Tibial artery (tissue), 4 donors: ENCODE results near the gene FAM13A.

Experiments used
- DNase-seq, 2 donors: peaks; one replicate each; pipeline ENCODE4 v3.0.0-alpha.2; 2019
- H3K27ac ChIP-seq, 2 donors: fragments of 200-600 bp; sonication (generic) in 1 of 2; 1 replicate in 1 of 2; 2 replicates in 1 of 2; pipeline ENCODE4 v1.5.1; 2018 to 2019; ENCODE audit warnings: mild to moderate bottlenecking in 1 of 2
- H3K27me3 ChIP-seq, 2 donors: fragments of 200-600 bp; sonication (generic) in 1 of 2; one replicate each; pipeline versions ENCODE4 v1.5.1 to v1.6.0; 2016 to 2019
- H3K36me3 ChIP-seq, 3 donors: fragments of 200-600 bp; sonication (generic) in 2 of 3; one replicate each; pipeline ENCODE4 v1.5.1; 2016 to 2019; ENCODE audit warnings: mild to moderate bottlenecking in 2 of 3
- H3K4me1 ChIP-seq, 4 donors: fragments of 200-600 bp; sonication (generic) in 2 of 4; 1 replicate in 3 of 4; 2 replicates in 1 of 4; pipeline ENCODE4 v1.5.1; 2016 to 2019
- H3K4me3 ChIP-seq, 2 donors: fragments of 200-600 bp; sonication (generic) in 1 of 2; 1 replicate in 1 of 2; 2 replicates in 1 of 2; pipeline ENCODE4 v1.5.1; 2018 to 2019; ENCODE audit warnings: mild to moderate bottlenecking in 2 of 2
- H3K9me3 ChIP-seq, 3 donors: fragments of 200-600 bp; sonication (generic) in 1 of 3; one replicate each; pipeline ENCODE4 v1.5.1; 2016 to 2019
- intact Hi-C: fragments of 100-400 bp; cut with DNase I; formaldehyde crosslinking; loops from one replicate; pipeline ENCODE4 v1.15.0; 2023; ENCODE audit warnings: low total_unique reads
- TF ChIP-seq, protein P1 (sequence below), 2 experiments: fragments of 200-600 bp in 1 of 2; fragments of 450-650 bp in 1 of 2; IDR thresholded peaks; one replicate each; pipeline ENCODE4 v1.5.1; 2017 to 2019; ENCODE audit warnings: antibody characterized with exemption in 2 of 2, mild to moderate bottlenecking in 1 of 2, moderate library complexity in 1 of 2

Gene FAM13A

DNA sequence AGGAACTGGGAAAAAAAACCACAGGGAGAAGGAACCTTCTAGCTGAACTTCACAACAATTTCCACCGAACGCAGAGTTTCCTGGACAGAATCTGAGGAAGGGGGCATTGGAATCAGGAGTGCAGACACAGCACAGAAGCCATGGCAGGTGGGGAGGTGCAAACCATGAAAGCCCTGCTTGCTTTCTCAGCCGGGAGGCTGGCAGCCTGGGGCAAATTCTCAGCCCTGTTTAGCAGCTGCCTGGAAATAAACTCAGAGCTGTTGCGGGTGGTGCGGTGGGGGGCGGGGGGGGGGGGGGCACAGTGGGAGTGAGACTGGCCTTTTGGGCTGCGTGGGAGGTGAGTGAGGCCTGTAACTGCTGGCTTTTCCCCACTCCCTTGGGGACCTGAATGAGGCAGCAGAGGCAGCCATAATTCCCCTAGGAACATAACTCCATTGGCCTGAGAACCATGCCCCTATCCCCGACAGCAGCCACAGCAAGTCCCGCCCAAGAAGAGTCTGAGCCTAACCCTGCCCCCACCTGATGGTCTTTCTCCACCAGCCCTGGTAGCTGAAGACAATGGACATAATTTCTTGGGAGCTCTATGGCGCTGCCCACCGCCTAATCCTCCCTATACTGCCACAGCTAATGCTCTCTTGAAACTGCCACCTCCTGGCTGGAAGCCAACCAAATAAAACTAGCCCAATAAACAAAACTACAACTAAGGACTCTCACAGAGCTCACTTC lies 176.3 kb downstream of the FAM13A start:
- TF ChIP-seq, protein P1, sequence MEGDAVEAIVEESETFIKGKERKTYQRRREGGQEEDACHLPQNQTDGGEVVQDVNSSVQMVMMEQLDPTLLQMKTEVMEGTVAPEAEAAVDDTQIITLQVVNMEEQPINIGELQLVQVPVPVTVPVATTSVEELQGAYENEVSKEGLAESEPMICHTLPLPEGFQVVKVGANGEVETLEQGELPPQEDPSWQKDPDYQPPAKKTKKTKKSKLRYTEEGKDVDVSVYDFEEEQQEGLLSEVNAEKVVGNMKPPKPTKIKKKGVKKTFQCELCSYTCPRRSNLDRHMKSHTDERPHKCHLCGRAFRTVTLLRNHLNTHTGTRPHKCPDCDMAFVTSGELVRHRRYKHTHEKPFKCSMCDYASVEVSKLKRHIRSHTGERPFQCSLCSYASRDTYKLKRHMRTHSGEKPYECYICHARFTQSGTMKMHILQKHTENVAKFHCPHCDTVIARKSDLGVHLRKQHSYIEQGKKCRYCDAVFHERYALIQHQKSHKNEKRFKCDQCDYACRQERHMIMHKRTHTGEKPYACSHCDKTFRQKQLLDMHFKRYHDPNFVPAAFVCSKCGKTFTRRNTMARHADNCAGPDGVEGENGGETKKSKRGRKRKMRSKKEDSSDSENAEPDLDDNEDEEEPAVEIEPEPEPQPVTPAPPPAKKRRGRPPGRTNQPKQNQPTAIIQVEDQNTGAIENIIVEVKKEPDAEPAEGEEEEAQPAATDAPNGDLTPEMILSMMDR (IDR thresholded peaks at IDR 0.05), result no peak
- H3K9me3 ChIP-seq, result no peaks in the 10 kb centered on the region
- intact Hi-C loops, result no loop called here
- H3K36me3 ChIP-seq, result no peaks in the 10 kb centered on the region
- H3K27me3 ChIP-seq, result no peaks in the 10 kb centered on the region
- no peak for DNase-seq
- no peak overlapping the region for H3K27ac ChIP-seq
- H3K4me1 ChIP-seq, result peaks cover 0 to 15% (median 2%) of the 10 kb centered on the region in 4 donors
- no peak overlapping the region for H3K4me3 ChIP-seq

GRCh38 chr4:88879991-88880390 lies 177.0 kb downstream of the FAM13A start:
- Histone ChIP-seq H3K27me3 (no peaks in the 10 kb centered on the region), H3K4me1 (peaks cover 0 to 15% (median 2%) of the 10 kb centered on the region in 4 donors), H3K36me3 (no peaks in the 10 kb centered on the region), H3K4me3 (no peak overlapping the region), H3K9me3 (no peaks in the 10 kb centered on the region), H3K27ac (no peak overlapping the region)
- TF ChIP-seq, protein P1 (IDR thresholded peaks at IDR 0.05), result no peak
- no peak for DNase-seq
- intact Hi-C loops, result loop anchor here (5.0 kb wide), 1 partner anchor 1888 kb away; no protein-coding TSS in a partner anchor

- H3K9me3 ChIP-seq, result no peaks in the 10 kb centered on the region
- H3K36me3 ChIP-seq, result no peaks in the 10 kb centered on the region
- H3K4me1 ChIP-seq, result peaks cover 0 to 15% (median 2%) of the 10 kb centered on the region in 4 donors
- H3K4me3 ChIP-seq, result no peak overlapping the region
- no peaks in the 10 kb centered on the region for H3K27me3 ChIP-seq
- no peak for DNase-seq
- intact Hi-C loops, result loop anchor here (5.0 kb wide), 1 partner anchor 1886 kb away; no protein-coding TSS in a partner anchor
- TF ChIP-seq, protein P1 (IDR thresholded peaks at IDR 0.05), result no peak
- H3K27ac ChIP-seq, result no peak overlapping the region
These were observed 178.3 kb downstream of the FAM13A start for GRCh38 chr4:88878642-88879041.

DNA sequence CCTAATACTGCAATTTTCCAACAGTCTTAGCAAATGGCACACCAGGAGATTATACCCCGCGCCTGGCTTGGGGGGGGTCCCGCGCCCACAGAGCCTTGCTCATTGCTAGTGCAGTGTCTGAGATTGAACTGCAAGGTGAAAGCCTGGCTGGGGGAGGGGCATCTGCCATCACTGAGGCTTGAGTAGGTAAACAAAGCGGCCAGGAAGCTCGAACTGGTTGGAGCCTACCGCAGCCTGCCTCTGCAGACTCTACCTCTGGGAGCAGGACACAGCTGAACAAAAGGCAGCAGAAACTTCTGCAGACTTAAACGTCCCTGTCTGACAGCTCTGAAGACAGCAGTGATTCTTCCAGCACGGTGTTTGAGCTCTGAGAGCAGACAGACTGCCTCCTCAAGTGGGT lies 186.6 kb downstream of the FAM13A start:
- H3K4me1 ChIP-seq, result no peaks in the 10 kb centered on the region
- H3K36me3 ChIP-seq, result no peaks in the 10 kb centered on the region
- no peaks in the 10 kb centered on the region for H3K27me3 ChIP-seq
- intact Hi-C loops, result no loop called here
- TF ChIP-seq, protein P1 (IDR thresholded peaks at IDR 0.05), result no peak
- no peak for DNase-seq
- no peaks in the 10 kb centered on the region for H3K9me3 ChIP-seq
- no peak overlapping the region for H3K4me3 ChIP-seq
- H3K27ac ChIP-seq, result no peak overlapping the region

- DNase-seq, result no peak
- H3K9me3 ChIP-seq, result no peaks in the 10 kb centered on the region
- no peaks in the 10 kb centered on the region for H3K27me3 ChIP-seq
- intact Hi-C loops, result no loop called here
- no peaks in the 10 kb centered on the region for H3K4me1 ChIP-seq
- TF ChIP-seq, protein P1 (IDR thresholded peaks at IDR 0.05), result no peak
- no peak overlapping the region for H3K4me3 ChIP-seq
- no peak overlapping the region for H3K27ac ChIP-seq
- H3K36me3 ChIP-seq, result no peaks in the 10 kb centered on the region
These were observed 188.5 kb downstream of the FAM13A start for GRCh38 chr4:88868510-88868909.
